Right atrium auricular region (tissue), 2 donors: ENCODE results near the gene PITX2. TPM values are rescaled to one million over a fixed set of nuclear protein-coding genes. Genes with fewer than 3 reads are reported as not detected.

Experiments used
- DNase-seq: peaks from one replicate; pipeline ENCODE4 v3.0.0-alpha.2; 2019; ENCODE audit warnings: low spot score
- H3K27ac ChIP-seq, 2 donors: fragments of 200-600 bp; sonication (generic); 1 replicate in 1 of 2; 2 replicates in 1 of 2; pipeline ENCODE4 v1.5.1; 2016 to 2019
- H3K27me3 ChIP-seq, 2 donors: fragments of 200-600 bp; sonication (generic); one replicate each; pipeline versions ENCODE4 v1.5.1 to v1.6.0; 2017 to 2019
- H3K36me3 ChIP-seq: fragments of 200-600 bp; sonication (generic); one replicate; pipeline ENCODE4 v1.5.1; 2016
- H3K4me1 ChIP-seq, 2 donors: fragments of 200-600 bp; sonication (generic); one replicate each; pipeline versions ENCODE4 v1.5.1 to v1.6.0; 2017 to 2019
- H3K4me3 ChIP-seq, 2 donors: fragments of 200-600 bp; sonication (generic); 1 replicate in 1 of 2; 2 replicates in 1 of 2; pipeline ENCODE4 v1.5.1; 2017 to 2019; ENCODE audit warnings: mild to moderate bottlenecking in 1 of 2, moderate library complexity in 1 of 2
- H3K9me3 ChIP-seq, 2 donors: fragments of 200-600 bp; sonication (generic); one replicate each; pipeline ENCODE4 v1.5.1; 2019
- total RNA-seq, 2 donors: library from RNA; depleted of rRNA; stranded (reverse); fragments of >200 nt; gene quantifications; one replicate each; pipeline ENCODE4 v1.1.0, GENCODE V29; 2016
- TF ChIP-seq, protein P1 (sequence below), 2 donors: fragments of 200-600 bp; sonication (generic); IDR thresholded peaks; one replicate each; pipeline ENCODE4 v1.5.1; 2019; ENCODE audit warnings: antibody characterized with exemption in 2 of 2

PITX2 gene
- total RNA-seq, 2 donors from 2014 or later: 0.24 to 25.4 TPM

DNA sequence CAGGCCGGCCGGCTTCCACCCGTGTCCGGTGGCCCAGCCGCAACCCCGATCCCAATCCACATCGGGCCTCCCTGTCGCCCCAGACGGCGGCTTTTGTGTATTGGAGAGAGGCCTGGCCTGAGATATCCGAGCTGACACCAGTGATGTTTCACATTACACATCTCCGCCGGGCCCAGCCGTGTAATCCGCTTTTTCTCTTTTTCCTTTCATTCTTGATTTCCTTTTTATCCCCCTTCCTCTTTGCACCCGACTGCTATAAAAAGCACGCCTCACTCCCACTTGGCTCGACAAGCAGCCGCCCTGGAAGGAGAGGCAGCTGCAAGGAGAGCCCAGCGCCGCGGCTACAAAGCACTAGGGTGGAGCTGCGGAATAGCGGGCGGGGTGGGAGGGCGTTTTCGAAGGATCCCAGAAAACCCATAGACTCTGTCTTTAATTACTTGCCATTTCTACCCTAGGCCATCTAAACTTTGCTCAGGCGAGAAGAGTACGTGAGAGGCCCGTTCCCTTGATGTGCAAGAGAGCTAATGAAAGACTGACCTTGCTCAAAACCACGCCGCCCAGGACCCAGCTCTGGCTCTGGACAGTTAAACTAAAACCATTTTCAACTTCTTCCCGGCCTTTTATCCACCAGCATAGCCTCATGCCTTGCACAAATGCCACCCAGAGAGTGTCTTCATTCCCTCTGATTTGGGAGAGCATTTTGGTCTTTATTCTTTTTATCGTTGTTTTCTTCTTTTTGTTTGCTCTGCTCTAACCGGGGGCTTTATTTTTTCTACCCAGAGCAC is 3.2 kb downstream of the PITX2 start:
- Histone ChIP-seq H3K27me3 (peaks cover 0 to 21% of the 10 kb centered on the region in 2 donors), H3K27ac (peak overlapping the region; percentile 84 to 92), H3K4me1 (peaks cover 0 to 34% of the 10 kb centered on the region in 2 donors), H3K36me3 (no peaks in the 10 kb centered on the region), H3K9me3 (no peaks in the 10 kb centered on the region), H3K4me3 (peak overlapping the region; percentile 50 to 62)
- no peak for DNase-seq
- TF ChIP-seq, protein P1, sequence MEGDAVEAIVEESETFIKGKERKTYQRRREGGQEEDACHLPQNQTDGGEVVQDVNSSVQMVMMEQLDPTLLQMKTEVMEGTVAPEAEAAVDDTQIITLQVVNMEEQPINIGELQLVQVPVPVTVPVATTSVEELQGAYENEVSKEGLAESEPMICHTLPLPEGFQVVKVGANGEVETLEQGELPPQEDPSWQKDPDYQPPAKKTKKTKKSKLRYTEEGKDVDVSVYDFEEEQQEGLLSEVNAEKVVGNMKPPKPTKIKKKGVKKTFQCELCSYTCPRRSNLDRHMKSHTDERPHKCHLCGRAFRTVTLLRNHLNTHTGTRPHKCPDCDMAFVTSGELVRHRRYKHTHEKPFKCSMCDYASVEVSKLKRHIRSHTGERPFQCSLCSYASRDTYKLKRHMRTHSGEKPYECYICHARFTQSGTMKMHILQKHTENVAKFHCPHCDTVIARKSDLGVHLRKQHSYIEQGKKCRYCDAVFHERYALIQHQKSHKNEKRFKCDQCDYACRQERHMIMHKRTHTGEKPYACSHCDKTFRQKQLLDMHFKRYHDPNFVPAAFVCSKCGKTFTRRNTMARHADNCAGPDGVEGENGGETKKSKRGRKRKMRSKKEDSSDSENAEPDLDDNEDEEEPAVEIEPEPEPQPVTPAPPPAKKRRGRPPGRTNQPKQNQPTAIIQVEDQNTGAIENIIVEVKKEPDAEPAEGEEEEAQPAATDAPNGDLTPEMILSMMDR (IDR thresholded peaks at IDR 0.05): no peak

DNA sequence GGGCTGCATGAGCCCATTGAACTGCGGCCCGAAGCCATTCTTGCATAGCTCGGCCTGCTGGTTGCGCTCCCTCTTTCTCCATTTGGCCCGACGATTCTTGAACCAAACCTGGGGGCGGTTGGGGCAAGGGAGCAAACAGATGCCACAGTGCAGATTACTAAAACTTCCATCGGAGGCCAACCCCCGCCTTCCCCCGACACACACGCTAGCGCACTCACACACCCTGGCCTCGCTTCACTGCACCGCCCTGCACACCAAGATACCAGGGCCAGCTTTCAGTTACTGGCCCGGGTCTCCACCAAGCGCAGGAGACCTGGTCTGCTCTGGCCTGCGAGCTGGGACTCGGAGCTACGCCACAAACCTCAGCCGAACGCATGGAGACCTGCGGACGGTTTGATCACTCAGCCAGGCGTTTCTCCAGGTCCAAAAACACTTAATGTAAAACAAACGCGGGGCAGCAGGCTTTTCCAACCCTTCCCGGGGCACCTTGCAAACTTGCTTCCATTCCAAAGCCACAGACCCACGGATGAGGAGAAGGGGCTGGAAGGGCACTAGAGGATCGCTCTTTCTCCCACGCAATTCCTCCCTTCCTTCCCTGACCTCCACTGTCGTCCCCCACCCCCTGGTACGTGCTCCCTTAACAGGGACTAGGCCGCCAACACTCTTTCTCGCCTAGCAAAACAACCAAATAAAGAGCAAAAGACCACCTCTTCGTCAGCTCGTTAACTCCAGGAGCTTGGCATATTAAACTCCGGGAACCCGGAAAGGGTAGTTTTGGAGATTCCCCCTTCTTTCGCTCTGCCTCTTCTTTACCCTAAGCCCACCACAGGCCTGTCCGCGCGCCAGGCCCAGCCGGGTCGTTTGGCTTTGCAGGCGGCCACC is 4.1 kb downstream of the PITX2 start:
- peaks cover 0 to 21% of the 10 kb centered on the region in 2 donors for H3K27me3 ChIP-seq
- TF ChIP-seq, protein P1 (IDR thresholded peaks at IDR 0.05): no peak
- DNase-seq: no peak
- H3K9me3 ChIP-seq: no peaks in the 10 kb centered on the region
- peak overlapping the region; percentile 84 to 92 for H3K27ac ChIP-seq
- H3K4me3 ChIP-seq: peak overlapping the region; percentile 50 to 62
- peaks cover 0 to 34% of the 10 kb centered on the region in 2 donors for H3K4me1 ChIP-seq
- H3K36me3 ChIP-seq: no peaks in the 10 kb centered on the region

DNA sequence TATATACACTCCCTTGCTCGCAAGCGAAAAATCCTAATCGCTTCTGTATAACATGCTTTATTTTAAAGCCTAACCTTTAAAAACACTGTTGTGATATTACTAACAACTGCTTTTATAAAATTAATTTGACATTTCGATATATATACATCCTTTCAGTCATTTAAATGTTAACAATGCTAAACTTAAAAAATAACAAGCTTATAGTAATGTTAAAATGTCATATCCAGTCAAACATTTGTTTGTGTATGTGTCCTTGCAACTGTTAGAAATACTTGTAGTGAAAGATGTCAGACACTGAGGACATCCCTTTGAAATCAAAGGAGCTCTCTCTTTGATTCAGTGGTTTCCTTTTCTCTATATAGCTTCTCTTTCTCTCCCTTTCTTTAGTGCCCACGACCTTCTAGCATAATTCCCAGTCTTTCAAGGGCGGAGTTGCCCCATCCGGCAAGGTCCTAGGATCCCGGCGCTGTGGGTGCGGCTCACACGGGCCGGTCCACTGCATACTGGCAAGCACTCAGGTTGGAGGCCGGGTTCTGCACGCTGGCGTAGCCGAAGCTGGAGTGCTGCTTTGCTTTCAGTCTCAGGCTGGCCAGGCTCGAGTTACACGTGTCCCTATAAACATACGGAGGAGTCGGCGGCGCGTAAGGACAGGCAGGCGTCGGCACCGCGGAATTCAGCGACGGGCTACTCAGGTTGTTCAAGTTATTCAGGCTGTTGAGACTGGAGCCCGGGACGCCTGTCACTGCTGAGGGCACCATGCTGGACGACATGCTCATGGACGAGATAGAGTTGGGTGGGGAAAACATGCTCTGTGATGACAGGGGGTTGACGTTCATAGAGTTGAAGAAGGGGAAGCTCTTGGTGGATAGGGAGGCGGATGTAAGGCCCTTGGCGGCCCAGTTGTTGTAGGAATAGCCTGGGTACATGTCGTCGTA is 5.0 kb downstream of the PITX2 start:
- TF ChIP-seq, protein P1 (IDR thresholded peaks at IDR 0.05): no peak
- H3K4me3 ChIP-seq: peak overlapping the region; percentile 50 to 62
- H3K27ac ChIP-seq: peak overlapping the region; percentile 84 to 92
- peaks cover 0 to 21% of the 10 kb centered on the region in 2 donors for H3K27me3 ChIP-seq
- H3K4me1 ChIP-seq: peaks cover 0 to 34% of the 10 kb centered on the region in 2 donors
- no peak for DNase-seq
- no peaks in the 10 kb centered on the region for H3K36me3 ChIP-seq
- H3K9me3 ChIP-seq: no peaks in the 10 kb centered on the region

DNA sequence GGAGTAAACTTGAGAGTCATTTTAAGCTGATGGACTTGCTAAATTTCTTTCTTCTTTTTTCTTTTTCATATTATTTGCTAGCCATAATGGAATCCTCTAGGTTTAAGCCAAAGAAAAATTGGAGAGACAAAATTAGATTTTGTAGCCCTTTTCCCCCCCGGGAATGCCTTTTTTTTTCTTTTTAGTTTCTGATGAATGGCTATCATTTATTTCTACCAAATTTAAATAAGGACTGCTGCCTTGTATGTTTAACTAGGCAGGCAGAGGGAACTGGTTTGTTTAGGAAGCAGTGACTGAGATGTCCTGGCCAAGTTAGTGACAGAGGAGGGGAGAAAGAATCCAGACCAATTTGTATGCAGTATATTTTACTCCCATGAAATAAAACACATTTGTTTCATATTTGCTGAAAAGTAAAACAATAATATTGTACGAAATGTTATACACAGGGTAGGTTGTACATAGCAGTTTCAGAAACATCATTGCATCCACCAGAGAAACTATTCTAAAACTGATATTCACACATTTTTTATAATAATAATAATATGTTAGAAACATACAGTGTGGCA is 5.7 kb downstream of the PITX2 start:
- H3K36me3 ChIP-seq: no peaks in the 10 kb centered on the region
- DNase-seq: no peak
- H3K27me3 ChIP-seq: peaks cover 0 to 21% of the 10 kb centered on the region in 2 donors
- no peaks in the 10 kb centered on the region for H3K9me3 ChIP-seq
- no peak overlapping the region for H3K4me3 ChIP-seq
- peaks cover 0 to 27% of the 10 kb centered on the region in 2 donors for H3K4me1 ChIP-seq
- H3K27ac ChIP-seq: peak overlapping the region; percentile 84 to 92
- TF ChIP-seq, protein P1 (IDR thresholded peaks at IDR 0.05): no peak
